HFFc6 (cell line): Measurements from ENCODE around the gene CYB5B. TPM values are rescaled to one million over a fixed set of nuclear protein-coding genes. Genes with fewer than 3 reads are reported as not detected.

Source experiments
- DNase-seq: peaks from one replicate; pipeline ENCODE4 v3.0.0-alpha.2; 2018
- H3K27ac Mint-ChIP-seq: 2 replicates; pipeline ENCODE4 v1.8.0; 2020; ENCODE audit warnings: mild to moderate bottlenecking, mixed read lengths
- H3K27me3 Mint-ChIP-seq: 2 replicates; pipeline ENCODE4 v1.8.0; 2021; ENCODE audit warnings: mild to moderate bottlenecking, moderate library complexity, mixed read lengths; ENCODE audit not compliant: insufficient read depth
- H3K36me3 Mint-ChIP-seq: 2 replicates; pipeline ENCODE4 v1.8.0; 2021; ENCODE audit warnings: low read depth, mixed read lengths
- H3K4me1 Mint-ChIP-seq: 2 replicates; pipeline ENCODE4 v1.8.0; 2020; ENCODE audit warnings: low read depth, mixed read lengths
- H3K4me3 Mint-ChIP-seq: 2 replicates; pipeline ENCODE4 v1.8.0; 2020; ENCODE audit warnings: mild to moderate bottlenecking, moderate library complexity, mixed read lengths
- H3K9me3 Mint-ChIP-seq: 2 replicates; pipeline ENCODE4 v1.8.0; 2020; ENCODE audit warnings: mild to moderate bottlenecking, mixed read lengths
- total RNA-seq, 6 experiments: library from RNA; stranded (reverse); fragmentation: NEBNext Ultra II Directional; extraction: Animal tissue kit (Norgen Biotek cat#: 25700); gene quantifications; 2 replicates in 1 of 6; 3 replicates in 5 of 6; pipeline ENCODE4 v1.2.3, GENCODE V29; 2021
- TF ChIP-seq, protein P1 (sequence below): fragments of 200-600 bp; sonication (generic); IDR thresholded peaks from 2 replicates; pipeline ENCODE4 v1.5.0; 2021; ENCODE audit warnings: antibody characterized with exemption, mild to moderate bottlenecking

The CYB5B gene
- total RNA-seq, 6 experiments from 2014 or later, result 135 to 151 (median 140) TPM

DNA sequence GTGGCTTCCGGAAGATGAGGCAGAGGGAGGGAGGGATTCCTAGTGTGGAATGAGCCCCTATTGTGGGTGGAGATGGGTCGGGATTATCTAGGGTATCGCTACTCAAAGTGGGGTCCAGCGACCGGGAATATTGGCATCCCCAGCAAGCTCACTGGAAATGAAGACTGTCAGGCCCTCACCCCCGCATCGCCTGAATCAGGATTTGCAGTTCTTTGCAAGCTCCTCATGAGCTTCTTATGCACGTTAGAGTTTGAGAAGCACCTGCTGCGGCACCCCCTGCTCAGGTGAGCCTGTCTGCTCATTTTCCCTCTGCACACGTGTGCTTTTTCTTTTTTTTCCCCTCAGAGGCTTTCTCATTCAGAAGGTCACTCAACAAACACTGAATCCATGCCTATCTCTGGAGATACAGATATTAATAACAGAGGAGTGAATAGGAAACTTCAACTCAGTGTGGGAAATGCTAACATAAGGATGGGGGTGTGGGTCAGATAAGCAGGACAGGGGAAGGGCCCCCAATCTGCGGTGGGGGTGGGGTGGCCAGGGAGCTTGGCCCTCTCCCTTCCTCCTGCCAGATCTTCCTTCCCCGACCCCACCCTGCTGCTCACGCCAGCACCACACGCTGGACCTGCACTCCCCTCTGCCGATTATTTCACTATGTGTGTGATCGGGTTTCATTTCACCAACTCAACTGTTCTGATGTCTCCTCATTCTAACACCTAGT lies 73.6 kb downstream of the CYB5B start:
- Mint-ChIP-seq H3K27ac (no peak overlapping the region), H3K9me3 (peaks cover 11% of the 10 kb centered on the region), H3K4me3 (no peak overlapping the region), H3K4me1 (peaks cover 9% of the 10 kb centered on the region), H3K36me3 (peaks cover 9% of the 10 kb centered on the region; the same call in 1 of the 2 replicates), H3K27me3 (peaks cover 6% of the 10 kb centered on the region)
- TF ChIP-seq, protein P1, sequence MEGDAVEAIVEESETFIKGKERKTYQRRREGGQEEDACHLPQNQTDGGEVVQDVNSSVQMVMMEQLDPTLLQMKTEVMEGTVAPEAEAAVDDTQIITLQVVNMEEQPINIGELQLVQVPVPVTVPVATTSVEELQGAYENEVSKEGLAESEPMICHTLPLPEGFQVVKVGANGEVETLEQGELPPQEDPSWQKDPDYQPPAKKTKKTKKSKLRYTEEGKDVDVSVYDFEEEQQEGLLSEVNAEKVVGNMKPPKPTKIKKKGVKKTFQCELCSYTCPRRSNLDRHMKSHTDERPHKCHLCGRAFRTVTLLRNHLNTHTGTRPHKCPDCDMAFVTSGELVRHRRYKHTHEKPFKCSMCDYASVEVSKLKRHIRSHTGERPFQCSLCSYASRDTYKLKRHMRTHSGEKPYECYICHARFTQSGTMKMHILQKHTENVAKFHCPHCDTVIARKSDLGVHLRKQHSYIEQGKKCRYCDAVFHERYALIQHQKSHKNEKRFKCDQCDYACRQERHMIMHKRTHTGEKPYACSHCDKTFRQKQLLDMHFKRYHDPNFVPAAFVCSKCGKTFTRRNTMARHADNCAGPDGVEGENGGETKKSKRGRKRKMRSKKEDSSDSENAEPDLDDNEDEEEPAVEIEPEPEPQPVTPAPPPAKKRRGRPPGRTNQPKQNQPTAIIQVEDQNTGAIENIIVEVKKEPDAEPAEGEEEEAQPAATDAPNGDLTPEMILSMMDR, result no peak
- DNase-seq, result no peak

DNA sequence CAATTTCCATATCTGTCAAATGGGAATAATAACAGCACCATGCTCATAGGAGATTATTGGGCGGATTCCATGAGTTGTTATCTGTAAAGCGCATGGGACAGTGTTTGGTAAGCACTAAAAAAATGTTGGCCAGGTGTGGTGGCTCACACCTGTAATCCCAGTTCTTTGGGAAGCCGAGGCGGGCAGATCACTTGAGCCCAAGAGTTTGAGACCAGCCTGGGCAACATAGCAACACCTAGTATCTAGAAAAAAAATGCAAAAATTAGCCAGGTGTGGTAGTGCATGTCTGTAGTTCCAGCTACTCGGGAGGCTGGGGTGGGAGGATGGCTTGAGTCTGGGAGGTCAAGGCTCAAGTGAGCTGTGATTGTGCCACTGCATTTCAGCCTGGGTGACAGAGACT lies 74.5 kb downstream of the CYB5B start:
- Mint-ChIP-seq H3K27me3 (peaks cover 4% of the 10 kb centered on the region), H3K36me3 (peaks cover 3% of the 10 kb centered on the region; the same call in 1 of the 2 replicates), H3K27ac (no peak overlapping the region), H3K4me1 (peaks cover 9% of the 10 kb centered on the region), H3K9me3 (peaks cover 4% of the 10 kb centered on the region), H3K4me3 (no peak overlapping the region)
- TF ChIP-seq, protein P1, result no peak
- no peak for DNase-seq

DNA sequence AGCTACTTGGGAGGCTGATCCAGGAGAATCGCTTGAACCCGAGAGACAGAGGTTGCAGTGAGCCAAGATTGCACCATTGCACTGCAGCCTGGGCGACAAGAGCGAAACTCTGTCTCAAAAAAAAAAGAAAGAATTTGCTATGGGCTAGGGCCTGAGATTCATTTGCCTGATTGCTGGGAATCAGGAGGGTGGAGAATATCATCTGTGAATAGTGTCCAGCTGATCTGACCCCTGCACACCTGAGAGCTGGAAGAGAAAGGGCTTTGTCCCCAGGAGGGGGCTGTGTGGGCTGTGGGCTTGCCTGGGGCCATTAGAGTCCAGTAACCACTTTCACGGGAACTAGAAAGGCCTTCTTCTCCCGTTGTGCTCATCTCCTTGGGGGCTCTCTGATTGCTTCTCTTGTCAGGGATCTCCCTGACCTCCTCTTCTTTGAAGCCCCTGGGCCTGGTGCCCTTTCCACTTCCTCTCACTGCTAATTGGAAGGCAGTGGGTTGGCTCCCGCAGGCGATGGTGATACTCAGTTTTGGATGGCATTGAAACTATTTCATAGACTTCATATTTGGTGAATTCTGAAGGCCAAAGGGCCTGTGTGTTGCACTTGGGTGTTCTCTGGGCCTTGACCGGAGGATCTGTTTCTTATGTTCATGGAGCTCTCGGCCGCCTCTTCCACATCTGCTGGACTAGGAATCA lies 75.3 kb downstream of the CYB5B start:
- Mint-ChIP-seq H3K27ac (no peak overlapping the region), H3K36me3 (no peaks in the 10 kb centered on the region), H3K27me3 (peaks cover 4% of the 10 kb centered on the region), H3K4me1 (peaks cover 9% of the 10 kb centered on the region), H3K9me3 (no peaks in the 10 kb centered on the region), H3K4me3 (no peak overlapping the region)
- no peak for DNase-seq
- TF ChIP-seq, protein P1, result no peak

DNA sequence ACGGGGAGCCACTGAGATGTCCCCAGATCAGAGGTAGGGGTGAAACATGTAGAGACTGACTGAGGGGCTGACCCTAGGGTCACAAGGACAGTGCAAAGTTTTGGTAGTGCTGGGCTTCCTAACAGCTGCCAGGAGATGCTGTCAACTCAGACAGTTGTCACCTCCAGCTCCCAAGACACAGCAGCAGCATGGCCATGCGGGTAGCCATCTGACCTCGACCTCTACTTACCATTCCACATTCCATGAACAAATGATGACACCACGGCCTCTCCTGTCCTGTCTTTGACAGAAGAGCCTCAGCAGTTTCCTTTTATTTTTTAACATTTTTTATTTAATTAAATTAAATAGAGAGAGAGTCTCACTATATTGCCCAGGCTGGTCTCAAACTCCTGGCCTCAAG lies 76.1 kb downstream of the CYB5B start:
- H3K27me3 Mint-ChIP-seq, result peaks cover 3% of the 10 kb centered on the region
- peaks cover 9% of the 10 kb centered on the region for H3K4me1 Mint-ChIP-seq
- TF ChIP-seq, protein P1, result no peak
- no peaks in the 10 kb centered on the region for H3K9me3 Mint-ChIP-seq
- H3K36me3 Mint-ChIP-seq, result no peaks in the 10 kb centered on the region
- no peak for DNase-seq
- no peak overlapping the region for H3K4me3 Mint-ChIP-seq
- H3K27ac Mint-ChIP-seq, result no peak overlapping the region

DNA sequence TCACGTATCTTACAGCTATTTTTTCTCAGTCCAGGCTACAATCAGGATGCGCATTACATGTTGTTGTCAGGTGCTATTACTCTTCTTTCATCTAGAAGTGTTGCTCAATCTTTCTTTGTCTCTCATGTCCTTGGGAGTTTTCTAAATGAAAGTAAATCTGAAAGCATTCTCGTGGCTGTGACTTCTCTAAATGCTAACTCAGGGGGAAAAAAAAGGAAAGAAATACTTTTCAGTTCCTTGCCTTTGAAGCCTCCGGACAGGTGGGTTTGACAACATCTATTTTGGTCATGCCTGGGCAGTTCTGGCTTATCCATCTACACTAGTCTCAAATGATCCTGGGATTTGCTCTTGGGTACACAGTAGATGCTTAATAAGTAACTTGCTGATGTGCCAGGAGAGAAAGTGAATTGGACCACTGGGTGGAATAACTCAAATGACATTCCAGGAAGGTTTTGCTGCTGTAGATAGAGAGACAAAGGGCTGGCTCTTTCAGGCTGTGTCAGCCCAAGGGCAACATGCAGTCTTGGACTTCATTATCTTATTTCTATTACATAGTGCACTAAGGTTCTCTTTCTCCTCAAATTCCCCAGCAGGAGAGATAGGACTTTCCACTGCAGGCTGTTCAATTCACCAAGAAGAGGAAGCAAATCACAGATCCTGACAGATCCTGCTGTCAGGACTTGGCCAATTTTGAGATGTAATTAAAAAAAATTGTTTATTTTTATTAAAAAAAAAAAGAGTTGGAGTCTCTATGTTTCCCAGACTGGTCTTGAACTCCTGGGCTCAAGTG lies 77.7 kb downstream of the CYB5B start:
- no peaks in the 10 kb centered on the region for H3K36me3 Mint-ChIP-seq
- no peaks in the 10 kb centered on the region for H3K9me3 Mint-ChIP-seq
- peak overlapping the region; percentile 24; the same call in 1 of the 2 replicates for H3K4me3 Mint-ChIP-seq
- H3K27me3 Mint-ChIP-seq, result no peaks in the 10 kb centered on the region; the same call in 1 of the 2 replicates
- TF ChIP-seq, protein P1, result no peak
- H3K27ac Mint-ChIP-seq, result no peak overlapping the region
- DNase-seq, result no peak
- peaks cover 9% of the 10 kb centered on the region for H3K4me1 Mint-ChIP-seq
